Activated T-helper 1 cell treated with anti-CD3 and anti-CD28 coated beads, Interleukin-12 subunit alpha, Interleukin-12 subunit beta, Interleukin-2, Interleukin-4 antibody, amounts not matched to agents 30 ng/mL and 10 ng/mL and 1 ng/mL, durations not matched to agents 14 hours and 24 hours and 36 hours (primary cell): Measurements from ENCODE around the gene UBA52. TPM values are rescaled to one million over a fixed set of nuclear protein-coding genes. Genes with fewer than 3 reads are reported as not detected.
A peak's percentile ranks its signal among the peaks of the same experiment; 100 is the strongest.

Source experiments
- DNase-seq: peaks from one replicate; pipeline ENCODE4 v3.0.0; 2021; ENCODE audit warnings: low spot score
- H3K27ac Mint-ChIP-seq: one replicate; pipeline ENCODE4 v1.8.0; 2021; ENCODE audit warnings: mild to moderate bottlenecking, mixed read lengths
- H3K27me3 Mint-ChIP-seq: one replicate; pipeline ENCODE4 v1.8.0; 2022; ENCODE audit warnings: mild to moderate bottlenecking, moderate library complexity, mixed read lengths; ENCODE audit not compliant: insufficient read depth
- H3K36me3 Mint-ChIP-seq: one replicate; pipeline ENCODE4 v1.8.0; 2021; ENCODE audit warnings: low read depth, mixed read lengths
- H3K4me1 Mint-ChIP-seq: one replicate; pipeline ENCODE4 v1.8.0; 2021; ENCODE audit warnings: low read depth, mixed read lengths
- H3K4me3 Mint-ChIP-seq: one replicate; pipeline ENCODE4 v1.8.0; 2021; ENCODE audit warnings: mild to moderate bottlenecking, moderate library complexity, mixed read lengths
- H3K9me3 Mint-ChIP-seq: one replicate; pipeline ENCODE4 v1.8.0; 2021; ENCODE audit warnings: mixed read lengths
- intact Hi-C: fragments of 100-400 bp; cut with micrococcal nuclease; formaldehyde crosslinking; loops from one replicate; pipeline ENCODE4 v1.15.1; 2024
- total RNA-seq: library from RNA; stranded (reverse); gene quantifications from 2 replicates; pipeline ENCODE4 v1.2.3, GENCODE V29; 2022

Gene UBA52
- total RNA-seq, 1 donor from 2014 or later, result 1,500 TPM

DNA sequence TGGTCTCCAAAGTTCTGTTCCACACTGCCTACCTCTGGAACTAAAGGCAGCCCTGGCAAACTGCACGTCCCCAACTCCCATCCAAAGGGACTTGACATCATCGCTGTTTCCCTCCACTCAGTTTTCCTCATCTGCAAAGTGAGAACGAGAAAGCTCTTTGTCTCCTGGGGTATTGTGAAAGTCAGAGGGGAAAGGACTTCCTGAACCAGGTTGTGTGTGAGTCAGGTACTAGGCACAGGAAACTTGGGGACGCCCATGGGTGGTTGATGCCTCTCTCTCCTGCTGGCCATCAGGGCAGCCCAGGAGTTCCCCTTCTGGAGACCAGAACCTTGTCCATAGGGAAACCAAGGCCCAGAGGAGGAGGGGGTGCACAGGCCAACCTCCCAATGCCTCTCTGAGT lies 30.2 kb downstream of the UBA52 start:
- Mint-ChIP-seq H3K9me3 (no peaks in the 10 kb centered on the region), H3K4me3 (no peak overlapping the region), H3K36me3 (no peaks in the 10 kb centered on the region), H3K27me3 (peaks cover 36% of the 10 kb centered on the region), H3K27ac (no peak overlapping the region), H3K4me1 (no peaks in the 10 kb centered on the region)
- no peak for DNase-seq
- intact Hi-C loops, result no loop called here

GRCh38 chr19:18603255-18603957 lies 31.7 kb downstream of the UBA52 start:
- H3K27ac Mint-ChIP-seq, result no peak overlapping the region
- H3K9me3 Mint-ChIP-seq, result no peaks in the 10 kb centered on the region
- DNase-seq, result no peak
- no peaks in the 10 kb centered on the region for H3K4me1 Mint-ChIP-seq
- peaks cover 49% of the 10 kb centered on the region for H3K27me3 Mint-ChIP-seq
- H3K4me3 Mint-ChIP-seq, result no peak overlapping the region
- intact Hi-C loops, result no loop called here
- H3K36me3 Mint-ChIP-seq, result no peaks in the 10 kb centered on the region

GRCh38 chr19:18603958-18604819 lies 32.5 kb downstream of the UBA52 start:
- no peaks in the 10 kb centered on the region for H3K9me3 Mint-ChIP-seq
- peaks cover 57% of the 10 kb centered on the region for H3K27me3 Mint-ChIP-seq
- no peaks in the 10 kb centered on the region for H3K36me3 Mint-ChIP-seq
- intact Hi-C loops, result no loop called here
- H3K27ac Mint-ChIP-seq, result no peak overlapping the region
- no peak overlapping the region for H3K4me3 Mint-ChIP-seq
- no peak for DNase-seq
- H3K4me1 Mint-ChIP-seq, result no peaks in the 10 kb centered on the region

- no peaks in the 10 kb centered on the region for H3K9me3 Mint-ChIP-seq
- H3K4me1 Mint-ChIP-seq, result no peaks in the 10 kb centered on the region
- intact Hi-C loops, result no loop called here
- H3K36me3 Mint-ChIP-seq, result no peaks in the 10 kb centered on the region
- H3K27ac Mint-ChIP-seq, result no peak overlapping the region
- H3K27me3 Mint-ChIP-seq, result peaks cover 60% of the 10 kb centered on the region
- no peak overlapping the region for H3K4me3 Mint-ChIP-seq
- no peak for DNase-seq
These were observed 33.1 kb downstream of the UBA52 start for GRCh38 chr19:18604820-18605159.

GRCh38 chr19:18605196-18605545 lies 33.5 kb downstream of the UBA52 start:
- peak overlapping the region; percentile 15 for H3K4me3 Mint-ChIP-seq
- H3K9me3 Mint-ChIP-seq, result no peaks in the 10 kb centered on the region
- H3K4me1 Mint-ChIP-seq, result no peaks in the 10 kb centered on the region
- no peaks in the 10 kb centered on the region for H3K36me3 Mint-ChIP-seq
- intact Hi-C loops, result no loop called here
- H3K27me3 Mint-ChIP-seq, result peaks cover 63% of the 10 kb centered on the region
- no peak for DNase-seq
- H3K27ac Mint-ChIP-seq, result peak overlapping the region; percentile 31

- H3K27me3 Mint-ChIP-seq, result peaks cover 63% of the 10 kb centered on the region
- no peak for DNase-seq
- no peaks in the 10 kb centered on the region for H3K9me3 Mint-ChIP-seq
- intact Hi-C loops, result no loop called here
- H3K4me3 Mint-ChIP-seq, result peak overlapping the region; percentile 15
- peak overlapping the region; percentile 31 for H3K27ac Mint-ChIP-seq
- H3K4me1 Mint-ChIP-seq, result no peaks in the 10 kb centered on the region
- H3K36me3 Mint-ChIP-seq, result no peaks in the 10 kb centered on the region
These were observed 34.1 kb downstream of the UBA52 start for GRCh38 chr19:18605546-18606280.

GRCh38 chr19:18606281-18607225 lies 34.9 kb downstream of the UBA52 start, which contains the start of gene CRLF1:
TSS of gene CRLF1 (minus strand) at chr19:18606799. CDS start at chr19:18606656, 143 bp downstream.
- Mint-ChIP-seq H3K4me3 (no peak within 1 kb of the TSS), H3K4me1 (peaks cover 5% of the 10 kb centered on the region), H3K36me3 (no peaks in the 10 kb centered on the region), H3K9me3 (no peaks in the 10 kb centered on the region), H3K27me3 (peaks cover 65% of the 10 kb centered on the region), H3K27ac (no peak within 1 kb of the TSS)
- intact Hi-C loops, result no loop called here
- no peak for DNase-seq

GRCh38 chr19:18607226-18608101 lies 35.8 kb downstream of the UBA52 start:
- no peak overlapping the region for H3K4me3 Mint-ChIP-seq
- H3K27ac Mint-ChIP-seq, result no peak overlapping the region
- intact Hi-C loops, result loop anchor here (2.0 kb wide), 1 partner anchor 177 kb away; no protein-coding TSS in a partner anchor
- no peak for DNase-seq
- H3K36me3 Mint-ChIP-seq, result no peaks in the 10 kb centered on the region
- H3K27me3 Mint-ChIP-seq, result peaks cover 65% of the 10 kb centered on the region
- H3K9me3 Mint-ChIP-seq, result no peaks in the 10 kb centered on the region
- H3K4me1 Mint-ChIP-seq, result peaks cover 5% of the 10 kb centered on the region

GRCh38 chr19:18608102-18608804 lies 36.6 kb downstream of the UBA52 start:
- intact Hi-C loops, result loop anchor here (2.0 kb wide), 1 partner anchor 177 kb away; no protein-coding TSS in a partner anchor
- H3K4me1 Mint-ChIP-seq, result peaks cover 5% of the 10 kb centered on the region
- DNase-seq, result no peak
- peaks cover 60% of the 10 kb centered on the region for H3K27me3 Mint-ChIP-seq
- no peak overlapping the region for H3K4me3 Mint-ChIP-seq
- H3K36me3 Mint-ChIP-seq, result no peaks in the 10 kb centered on the region
- H3K9me3 Mint-ChIP-seq, result no peaks in the 10 kb centered on the region
- no peak overlapping the region for H3K27ac Mint-ChIP-seq

DNA sequence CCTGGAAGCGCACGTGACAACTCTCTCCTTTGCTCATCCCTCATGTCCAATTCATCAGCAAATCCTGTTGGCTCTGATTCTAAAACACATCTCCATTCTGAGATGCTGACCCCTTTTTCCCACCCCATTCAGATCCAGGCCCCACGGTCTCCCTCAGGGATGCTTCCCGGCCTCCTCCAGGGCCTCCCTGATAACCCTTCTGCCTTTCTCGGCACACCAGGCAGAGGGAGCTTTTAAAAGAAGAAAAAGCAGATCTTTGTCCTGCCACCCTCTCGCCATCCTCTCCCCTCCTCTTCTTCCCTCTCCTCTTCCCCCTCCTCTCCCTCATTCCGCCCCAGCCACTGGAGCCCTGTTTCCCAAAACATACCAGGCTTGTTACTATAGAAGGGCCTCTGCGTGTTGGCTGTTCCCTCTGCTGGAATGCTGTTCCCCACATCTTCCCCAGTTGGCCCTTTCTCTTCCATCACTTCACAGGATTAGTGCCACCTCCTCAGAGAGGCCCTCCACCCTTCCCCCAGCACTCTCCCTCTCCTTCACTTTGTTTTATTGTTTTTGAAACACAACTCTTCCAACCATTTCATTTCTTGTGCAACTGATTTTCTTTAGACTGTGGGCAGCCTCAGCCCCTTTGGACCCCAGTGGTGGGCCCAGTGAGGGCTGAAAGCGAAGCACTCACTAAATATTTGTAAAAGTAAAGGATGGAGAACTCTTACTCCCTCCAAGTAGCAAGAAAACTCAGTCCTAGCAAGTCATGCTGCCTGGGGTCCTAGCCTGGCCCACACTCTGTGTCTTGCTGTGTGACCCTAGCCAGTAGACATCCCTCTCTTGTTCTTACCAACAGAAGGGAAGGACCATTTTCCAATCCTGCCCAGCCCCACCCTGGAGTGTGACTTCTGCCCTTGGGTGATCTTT lies 37.4 kb downstream of the UBA52 start:
- intact Hi-C loops, result loop anchor here (2.0 kb wide), 1 partner anchor 176 kb away; no protein-coding TSS in a partner anchor
- H3K9me3 Mint-ChIP-seq, result no peaks in the 10 kb centered on the region
- no peak overlapping the region for H3K4me3 Mint-ChIP-seq
- DNase-seq, result no peak
- peaks cover 61% of the 10 kb centered on the region for H3K27me3 Mint-ChIP-seq
- H3K36me3 Mint-ChIP-seq, result no peaks in the 10 kb centered on the region
- no peak overlapping the region for H3K27ac Mint-ChIP-seq
- peaks cover 5% of the 10 kb centered on the region for H3K4me1 Mint-ChIP-seq
